Suprapubic skin (tissue), 3 donors: Measurements from ENCODE around the gene CLPX.

Experiments
- CTCF ChIP-seq, 2 donors: fragments of 200-600 bp in 1 of 2; fragments of 450-650 bp in 1 of 2; sonication (generic) in 1 of 2; IDR thresholded peaks; one replicate each; pipeline ENCODE4 v1.5.1; 2016 to 2019; ENCODE audit warnings: antibody characterized with exemption in 2 of 2, mild to moderate bottlenecking in 1 of 2, moderate library complexity in 1 of 2
- POLR2AphosphoS5 ChIP-seq, 3 donors: sonication (generic); formaldehyde crosslinking; IDR thresholded peaks; one replicate each; pipeline ENCODE4 v1.6.1; 2017; ENCODE audit warnings: antibody characterized with exemption in 3 of 3

DNA sequence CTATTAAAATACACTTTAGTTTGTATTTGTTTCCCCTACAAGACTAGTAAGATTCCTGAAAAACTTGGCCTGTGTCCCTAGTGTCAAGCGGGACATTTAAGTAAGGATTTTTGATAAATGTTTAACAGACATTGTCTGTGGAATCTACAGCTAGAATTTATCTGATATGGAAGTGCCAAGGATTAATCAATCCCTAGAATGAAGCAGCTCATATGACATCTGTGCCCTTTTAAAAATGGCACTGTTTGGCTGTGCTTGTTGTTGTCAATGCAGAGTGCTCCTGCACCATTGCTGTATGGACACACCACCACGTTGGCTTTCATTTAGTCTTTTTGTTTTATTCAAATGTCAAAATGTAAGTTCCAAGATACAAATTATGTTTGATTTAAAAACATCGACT is 37.2 kb downstream of the CLPX start:
- TF ChIP-seq CTCF (IDR thresholded peaks at IDR 0.05) = no peak
- TF ChIP-seq POLR2AphosphoS5 (IDR thresholded peaks at IDR 0.05) = no peak
